ENCODE results near the gene H1-8.
A peak's percentile ranks its signal among the peaks of the same experiment; 100 is the strongest.

Gene H1-8

DNA sequence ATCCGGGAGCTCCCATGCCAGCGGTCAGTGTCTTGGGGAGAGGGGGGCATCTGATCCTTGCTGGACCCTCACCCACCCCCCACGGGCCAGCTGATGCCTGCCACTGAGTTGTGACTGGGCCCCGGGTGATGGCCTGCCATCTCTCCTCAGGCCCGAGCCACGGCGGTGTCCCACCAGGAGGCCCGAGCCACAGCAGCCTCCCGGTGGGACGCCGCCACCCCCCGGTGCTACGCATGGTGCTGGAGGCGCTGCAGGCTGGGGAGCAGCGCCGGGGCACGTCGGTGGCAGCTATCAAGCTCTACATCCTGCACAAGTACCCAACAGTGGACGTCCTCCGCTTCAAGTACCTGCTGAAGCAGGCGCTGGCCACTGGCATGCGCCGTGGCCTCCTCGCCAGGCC is 4.3 kb downstream of the H1-8 start:
- no peak overlapping the region for H2BK15ac ChIP-seq (replicated peaks; ENCODE audit: low read depth)
- DNase-seq, result no peak
- H3K4ac ChIP-seq (ENCODE audit: low read depth, low read length), result no peak overlapping the region
- no peak overlapping the region for H2AK5ac ChIP-seq (ENCODE audit: low read length)
- H3K4me3 ChIP-seq (ENCODE audit: low read length), result no peak overlapping the region
- H2BK5ac ChIP-seq (ENCODE audit: low read length), result no peak overlapping the region
- H3K36me3 ChIP-seq (ENCODE audit: control insufficient read depth, insufficient read depth, low read length), result no peaks in the 10 kb centered on the region
- H3K27me3 ChIP-seq (ENCODE audit: insufficient read depth, low read length, poor library complexity), result no peaks in the 10 kb centered on the region
- H3K23ac ChIP-seq (ENCODE audit: low read length), result no peak overlapping the region
- H3K27ac ChIP-seq (ENCODE audit: low read depth, low read length), result no peak overlapping the region
- H3K4me2 ChIP-seq (ENCODE audit: low read length), result no peak overlapping the region
- no peak overlapping the region for H3K9ac ChIP-seq (ENCODE audit: low read length)
- no peak overlapping the region for H4K5ac ChIP-seq (ENCODE audit: low read length)
- H3K4me1 ChIP-seq (ENCODE audit: control insufficient read depth, low read depth, low read length), result no peaks in the 10 kb centered on the region
- H2BK120ac ChIP-seq (ENCODE audit: low read depth, low read length), result no peak overlapping the region
- no peak overlapping the region for H3K56ac ChIP-seq (ENCODE audit: low read length)
- H3K18ac ChIP-seq (ENCODE audit: low read length), result no peak overlapping the region
- H4K8ac ChIP-seq (ENCODE audit: low read depth, low read length), result no peak overlapping the region
- no CpG with 5 or more reads among the region's 24 CpGs for WGBS (ENCODE audit: extremely low coverage, insufficient coverage, low lambda C conversion rate)
- H3K79me2 ChIP-seq (ENCODE audit: control insufficient read depth, insufficient read depth, low read length), result no peaks in the 10 kb centered on the region
- H3K79me1 ChIP-seq (ENCODE audit: low read length), result no peaks in the 10 kb centered on the region

- Histone ChIP-seq H3K18ac (ENCODE audit: low read length) (no peak overlapping the region), H3K23ac (ENCODE audit: low read length) (no peak overlapping the region), H3K4me2 (ENCODE audit: low read length) (no peak overlapping the region), H2BK5ac (ENCODE audit: low read length) (no peak overlapping the region), H2BK120ac (ENCODE audit: low read depth, low read length) (no peak overlapping the region), H4K5ac (ENCODE audit: low read length) (no peak overlapping the region), H3K79me2 (ENCODE audit: control insufficient read depth, insufficient read depth, low read length) (no peaks in the 10 kb centered on the region), H2BK15ac (replicated peaks; ENCODE audit: low read depth) (no peak overlapping the region), H3K79me1 (ENCODE audit: low read length) (no peaks in the 10 kb centered on the region), H3K9ac (ENCODE audit: low read length) (no peak overlapping the region), H2AK5ac (ENCODE audit: low read length) (no peak overlapping the region), H3K4me1 (ENCODE audit: control insufficient read depth, low read depth, low read length) (peaks cover 8% of the 10 kb centered on the region), H3K56ac (ENCODE audit: low read length) (no peak overlapping the region), H3K36me3 (ENCODE audit: control insufficient read depth, insufficient read depth, low read length) (no peaks in the 10 kb centered on the region), H3K27me3 (ENCODE audit: insufficient read depth, low read length, poor library complexity) (no peaks in the 10 kb centered on the region), H4K8ac (ENCODE audit: low read depth, low read length) (no peak overlapping the region), H3K4ac (ENCODE audit: low read depth, low read length) (no peak overlapping the region), H3K27ac (ENCODE audit: low read depth, low read length) (no peak overlapping the region), H3K4me3 (ENCODE audit: low read length) (no peak overlapping the region)
- no peak for DNase-seq
- no CpG with 5 or more reads among the region's 19 CpGs for WGBS (ENCODE audit: extremely low coverage, insufficient coverage, low lambda C conversion rate)
Measured at GRCh38 chr3:129548104-129548965, 5.4 kb downstream of the H1-8 start.

GRCh38 chr3:129549006-129549800 is 6.2 kb downstream of the H1-8 start:
- no peak overlapping the region for H3K4me3 ChIP-seq (ENCODE audit: low read length)
- no peaks in the 10 kb centered on the region for H3K36me3 ChIP-seq (ENCODE audit: control insufficient read depth, insufficient read depth, low read length)
- H3K79me1 ChIP-seq (ENCODE audit: low read length), result no peaks in the 10 kb centered on the region
- H3K9ac ChIP-seq (ENCODE audit: low read length), result no peak overlapping the region
- H2BK15ac ChIP-seq (replicated peaks; ENCODE audit: low read depth), result no peak overlapping the region
- H3K56ac ChIP-seq (ENCODE audit: low read length), result peak overlapping the region; percentile 22
- H3K4me2 ChIP-seq (ENCODE audit: low read length), result no peak overlapping the region
- H3K79me2 ChIP-seq (ENCODE audit: control insufficient read depth, insufficient read depth, low read length), result no peaks in the 10 kb centered on the region
- no peak overlapping the region for H3K4ac ChIP-seq (ENCODE audit: low read depth, low read length)
- peak overlapping the region; percentile 5 for H2AK5ac ChIP-seq (ENCODE audit: low read length)
- no peak overlapping the region for H3K18ac ChIP-seq (ENCODE audit: low read length)
- no peaks in the 10 kb centered on the region for H3K27me3 ChIP-seq (ENCODE audit: insufficient read depth, low read length, poor library complexity)
- no peak overlapping the region for H4K5ac ChIP-seq (ENCODE audit: low read length)
- H2BK5ac ChIP-seq (ENCODE audit: low read length), result no peak overlapping the region
- H3K23ac ChIP-seq (ENCODE audit: low read length), result no peak overlapping the region
- H3K4me1 ChIP-seq (ENCODE audit: control insufficient read depth, low read depth, low read length), result peaks cover 8% of the 10 kb centered on the region
- no peak overlapping the region for H2BK120ac ChIP-seq (ENCODE audit: low read depth, low read length)
- H3K27ac ChIP-seq (ENCODE audit: low read depth, low read length), result no peak overlapping the region
- DNase-seq, result peak; percentile 59
- H4K8ac ChIP-seq (ENCODE audit: low read depth, low read length), result no peak overlapping the region
- WGBS (ENCODE audit: extremely low coverage, insufficient coverage, low lambda C conversion rate), result no CpG with 5 or more reads among the region's 18 CpGs

- H3K4me3 ChIP-seq (ENCODE audit: low read length), result no peak overlapping the region
- H3K4ac ChIP-seq (ENCODE audit: low read depth, low read length), result no peak overlapping the region
- no peak overlapping the region for H2BK120ac ChIP-seq (ENCODE audit: low read depth, low read length)
- H4K8ac ChIP-seq (ENCODE audit: low read depth, low read length), result no peak overlapping the region
- H3K4me1 ChIP-seq (ENCODE audit: control insufficient read depth, low read depth, low read length), result peaks cover 8% of the 10 kb centered on the region
- H2AK5ac ChIP-seq (ENCODE audit: low read length), result no peak overlapping the region
- H2BK15ac ChIP-seq (replicated peaks; ENCODE audit: low read depth), result no peak overlapping the region
- no peaks in the 10 kb centered on the region for H3K79me2 ChIP-seq (ENCODE audit: control insufficient read depth, insufficient read depth, low read length)
- H3K4me2 ChIP-seq (ENCODE audit: low read length), result no peak overlapping the region
- DNase-seq, result no peak
- no peak overlapping the region for H4K5ac ChIP-seq (ENCODE audit: low read length)
- no peak overlapping the region for H3K23ac ChIP-seq (ENCODE audit: low read length)
- no peak overlapping the region for H3K27ac ChIP-seq (ENCODE audit: low read depth, low read length)
- no peaks in the 10 kb centered on the region for H3K27me3 ChIP-seq (ENCODE audit: insufficient read depth, low read length, poor library complexity)
- no peak overlapping the region for H3K18ac ChIP-seq (ENCODE audit: low read length)
- H2BK5ac ChIP-seq (ENCODE audit: low read length), result no peak overlapping the region
- WGBS (ENCODE audit: extremely low coverage, insufficient coverage, low lambda C conversion rate), result no CpG with 5 or more reads among the region's 3 CpGs
- no peaks in the 10 kb centered on the region for H3K79me1 ChIP-seq (ENCODE audit: low read length)
- H3K56ac ChIP-seq (ENCODE audit: low read length), result no peak overlapping the region
- H3K9ac ChIP-seq (ENCODE audit: low read length), result no peak overlapping the region
- H3K36me3 ChIP-seq (ENCODE audit: control insufficient read depth, insufficient read depth, low read length), result no peaks in the 10 kb centered on the region
Measured at GRCh38 chr3:129549805-129550204, 6.8 kb downstream of the H1-8 start.

GRCh38 chr3:129552287-129553050 is 9.5 kb downstream of the H1-8 start:
- Histone ChIP-seq H4K5ac (ENCODE audit: low read length) (no peak overlapping the region), H3K4me1 (ENCODE audit: control insufficient read depth, low read depth, low read length) (peaks cover 8% of the 10 kb centered on the region), H3K9ac (ENCODE audit: low read length) (no peak overlapping the region), H3K79me2 (ENCODE audit: control insufficient read depth, insufficient read depth, low read length) (no peaks in the 10 kb centered on the region), H3K4me2 (ENCODE audit: low read length) (no peak overlapping the region), H3K79me1 (ENCODE audit: low read length) (no peaks in the 10 kb centered on the region), H2BK120ac (ENCODE audit: low read depth, low read length) (no peak overlapping the region), H3K4me3 (ENCODE audit: low read length) (no peak overlapping the region), H3K23ac (ENCODE audit: low read length) (no peak overlapping the region), H2BK5ac (ENCODE audit: low read length) (no peak overlapping the region), H3K27me3 (ENCODE audit: insufficient read depth, low read length, poor library complexity) (no peaks in the 10 kb centered on the region), H3K36me3 (ENCODE audit: control insufficient read depth, insufficient read depth, low read length) (no peaks in the 10 kb centered on the region), H3K18ac (ENCODE audit: low read length) (no peak overlapping the region), H2BK15ac (replicated peaks; ENCODE audit: low read depth) (no peak overlapping the region), H3K4ac (ENCODE audit: low read depth, low read length) (no peak overlapping the region), H3K56ac (ENCODE audit: low read length) (peak overlapping the region; percentile 38), H4K8ac (ENCODE audit: low read depth, low read length) (no peak overlapping the region), H2AK5ac (ENCODE audit: low read length) (no peak overlapping the region), H3K27ac (ENCODE audit: low read depth, low read length) (no peak overlapping the region)
- no CpG with 5 or more reads among the region's 10 CpGs for WGBS (ENCODE audit: extremely low coverage, insufficient coverage, low lambda C conversion rate)
- DNase-seq, result peak; percentile 79
